CD4-positive, CD25-positive, alpha-beta regulatory T cell (primary cell): ENCODE measurements around the gene PDE1A. TPM values are rescaled to one million over a fixed set of nuclear protein-coding genes. Genes with fewer than 3 reads are reported as not detected.
"Not testable (repeated sequence)": the region's sequence is repeated elsewhere in the genome, so short reads cannot be mapped to it uniquely, and the experiment has no call there.

Experiments used
- ATAC-seq, 2 donors: fragments of 150-1000 bp; cut with Tn5 transposase; one replicate each; pipeline ENCODE4 v1.10.0; 2021; ENCODE audit warnings: low read depth in 2 of 2, moderate number of reproducible peaks in 2 of 2, moderate library complexity in 1 of 2
- DNase-seq, 3 donors: peaks; one replicate each; pipeline versions ENCODE4 v3.0.0 to v3.0.0-alpha.2; 2012 to 2022; ENCODE audit warnings: mixed read lengths in 1 of 3
- H3K27ac ChIP-seq: one replicate; pipeline ENCODE4 v1.7.0; 2013; ENCODE audit warnings: mild to moderate bottlenecking, low read length; ENCODE audit not compliant: insufficient read depth, poor library complexity, severe bottlenecking
- H3K27me3 ChIP-seq: one replicate; pipeline ENCODE4 v1.7.0; 2013; ENCODE audit warnings: low read length; ENCODE audit not compliant: control insufficient read depth, insufficient read depth
- H3K36me3 ChIP-seq: one replicate; pipeline ENCODE4 v1.7.0; 2013; ENCODE audit warnings: mild to moderate bottlenecking, low read length, moderate library complexity; ENCODE audit not compliant: control insufficient read depth, insufficient read depth
- H3K4me1 ChIP-seq: 2 replicates; pipeline ENCODE4 v1.7.0; 2013; ENCODE audit warnings: mild to moderate bottlenecking, low read length; ENCODE audit not compliant: insufficient read depth, control insufficient read depth, poor library complexity, severe bottlenecking
- H3K4me3 ChIP-seq: one replicate; pipeline ENCODE4 v1.7.0; 2013; ENCODE audit warnings: low read depth, mild to moderate bottlenecking, low read length, moderate library complexity
- H3K9me3 ChIP-seq, 2 experiments: 1 replicate in 1 of 2; 2 replicates in 1 of 2; pipeline ENCODE4 v1.7.0; 2013; ENCODE audit warnings: low read length in 2 of 2, mild to moderate bottlenecking in 1 of 2, moderate library complexity in 1 of 2; ENCODE audit not compliant: control insufficient read depth in 2 of 2
- H3K27ac Mint-ChIP-seq, 3 donors: one replicate each; pipeline ENCODE4 v1.8.0; 2020 to 2022; ENCODE audit warnings: mild to moderate bottlenecking in 3 of 3, mixed read lengths in 3 of 3, moderate library complexity in 2 of 3
- H3K27me3 Mint-ChIP-seq: one replicate; pipeline ENCODE4 v1.8.0; 2022; ENCODE audit warnings: mild to moderate bottlenecking, mixed read lengths
- H3K36me3 Mint-ChIP-seq: one replicate; pipeline ENCODE4 v1.8.0; 2020; ENCODE audit warnings: mixed read lengths
- H3K4me1 Mint-ChIP-seq, 4 donors: one replicate each; pipeline ENCODE4 v1.8.0; 2020 to 2022; ENCODE audit warnings: mixed read lengths in 4 of 4, mild to moderate bottlenecking in 1 of 4
- H3K4me3 Mint-ChIP-seq, 4 donors: one replicate each; pipeline ENCODE4 v1.8.0; 2020 to 2022; ENCODE audit warnings: mild to moderate bottlenecking in 4 of 4, mixed read lengths in 4 of 4, moderate library complexity in 3 of 4
- H3K9me3 Mint-ChIP-seq, 7 donors: one replicate each; pipeline ENCODE4 v1.8.0; 2020 to 2022; ENCODE audit warnings: mixed read lengths in 7 of 7, mild to moderate bottlenecking in 3 of 7, moderate library complexity in 2 of 7
- polyA plus RNA-seq, 4 donors: library from polyadenylated mRNA; unstranded; fragments of 300-500 nt; fragmentation: Illumina TruSeq; gene quantifications; one replicate each; pipeline ENCODE4 v1.2.3, GENCODE V29; 2021
- total RNA-seq: library from RNA; stranded (reverse); gene quantifications from one replicate; pipeline ENCODE4 v1.2.3, GENCODE V29; 2022

Gene PDE1A
- total and polyA plus RNA-seq, 5 donors from 2014 or later = not detected

- no peaks in the 10 kb centered on the region for H3K36me3 Mint-ChIP-seq
- Histone ChIP-seq H3K27ac (no peak overlapping the region), H3K4me3 (no peak overlapping the region), H3K27me3 (no peaks in the 10 kb centered on the region), H3K36me3 (no peaks in the 10 kb centered on the region), H3K4me1 (no peaks in the 10 kb centered on the region), H3K9me3 (no peaks in the 10 kb centered on the region)
- H3K27me3 Mint-ChIP-seq = no peaks in the 10 kb centered on the region
- no peaks in the 10 kb centered on the region for H3K4me1 Mint-ChIP-seq
- DNase-seq (no peak), ATAC-seq (no peak)
- no peak overlapping the region for H3K4me3 Mint-ChIP-seq
- no peak overlapping the region for H3K27ac Mint-ChIP-seq
- H3K9me3 Mint-ChIP-seq = peaks cover 0 to 7% (median 2%) of the 10 kb centered on the region in 7 donors
Measured at GRCh38 chr2:182406221-182406620, 20.6 kb downstream of the PDE1A start.

GRCh38 chr2:182404975-182405561, 21.8 kb downstream of the PDE1A start:
- Mint-ChIP-seq H3K36me3 (no peaks in the 10 kb centered on the region), H3K9me3 (peaks cover 0 to 7% (median 2%) of the 10 kb centered on the region in 7 donors), H3K4me1 (no peaks in the 10 kb centered on the region), H3K4me3 (no peak overlapping the region), H3K27me3 (no peaks in the 10 kb centered on the region), H3K27ac (no peak overlapping the region)
- H3K9me3 ChIP-seq = no peaks in the 10 kb centered on the region
- no peaks in the 10 kb centered on the region for H3K4me1 ChIP-seq
- H3K36me3 ChIP-seq = no peaks in the 10 kb centered on the region
- ATAC-seq (no peak), DNase-seq (no peak)
- H3K4me3 ChIP-seq = no peak overlapping the region
- no peak overlapping the region for H3K27ac ChIP-seq
- H3K27me3 ChIP-seq = no peaks in the 10 kb centered on the region

GRCh38 chr2:182404092-182404491, 22.7 kb downstream of the PDE1A start:
- no peaks in the 10 kb centered on the region for H3K9me3 ChIP-seq
- no peaks in the 10 kb centered on the region for H3K36me3 ChIP-seq
- no peaks in the 10 kb centered on the region for H3K27me3 Mint-ChIP-seq
- no peaks in the 10 kb centered on the region for H3K36me3 Mint-ChIP-seq
- H3K27ac Mint-ChIP-seq = no peak overlapping the region
- H3K27me3 ChIP-seq = no peaks in the 10 kb centered on the region
- H3K27ac ChIP-seq = no peak overlapping the region
- ATAC-seq = no peak
- no peak overlapping the region for H3K4me3 Mint-ChIP-seq
- no peak for DNase-seq
- no peak overlapping the region for H3K4me3 ChIP-seq
- no peaks in the 10 kb centered on the region for H3K4me1 ChIP-seq
- H3K4me1 Mint-ChIP-seq = no peaks in the 10 kb centered on the region
- H3K9me3 Mint-ChIP-seq = peaks cover 0 to 6% (median 2%) of the 10 kb centered on the region in 7 donors

GRCh38 chr2:182393270-182393760, 33.5 kb downstream of the PDE1A start:
- no peaks in the 10 kb centered on the region for H3K36me3 ChIP-seq
- no peaks in the 10 kb centered on the region for H3K36me3 Mint-ChIP-seq
- H3K4me3 ChIP-seq = no peak overlapping the region
- no peak overlapping the region for H3K4me3 Mint-ChIP-seq
- H3K4me1 Mint-ChIP-seq = no peaks in the 10 kb centered on the region
- ATAC-seq (no peak), DNase-seq (no peak)
- no peaks in the 10 kb centered on the region for H3K27me3 Mint-ChIP-seq
- no peaks in the 10 kb centered on the region for H3K27me3 ChIP-seq
- H3K9me3 ChIP-seq = no peaks in the 10 kb centered on the region
- no peak overlapping the region for H3K27ac ChIP-seq
- H3K9me3 Mint-ChIP-seq = peaks cover 0 to 10% (median 2%) of the 10 kb centered on the region in 7 donors
- H3K27ac Mint-ChIP-seq = no peak overlapping the region
- no peaks in the 10 kb centered on the region for H3K4me1 ChIP-seq

- H3K27me3 ChIP-seq = no peaks in the 10 kb centered on the region
- no peaks in the 10 kb centered on the region for H3K36me3 ChIP-seq
- no peaks in the 10 kb centered on the region for H3K36me3 Mint-ChIP-seq
- no peak overlapping the region for H3K4me3 Mint-ChIP-seq
- H3K9me3 Mint-ChIP-seq = peaks cover 0 to 12% (median 2%) of the 10 kb centered on the region in 7 donors
- no peak overlapping the region for H3K27ac ChIP-seq
- no peaks in the 10 kb centered on the region for H3K4me1 Mint-ChIP-seq
- DNase-seq = no peak
- H3K27ac Mint-ChIP-seq = no peak overlapping the region
- H3K27me3 Mint-ChIP-seq = no peaks in the 10 kb centered on the region
- ATAC-seq = no peak
- H3K4me1 ChIP-seq = no peaks in the 10 kb centered on the region
- H3K9me3 ChIP-seq = no peaks in the 10 kb centered on the region
- H3K4me3 ChIP-seq = no peak overlapping the region
Measured at GRCh38 chr2:182391443-182391842, 35.4 kb downstream of the PDE1A start.

GRCh38 chr2:182386267-182386880, 40.5 kb downstream of the PDE1A start:
- H3K4me3 ChIP-seq, H3K36me3 Mint-ChIP-seq, H3K9me3 ChIP-seq, H3K36me3 ChIP-seq, H3K4me1 Mint-ChIP-seq, H3K27me3 ChIP-seq, H3K27me3 Mint-ChIP-seq, H3K4me3 Mint-ChIP-seq, ATAC-seq, DNase-seq, H3K27ac Mint-ChIP-seq, H3K27ac ChIP-seq, H3K4me1 ChIP-seq: not testable (repeated sequence)
- H3K9me3 Mint-ChIP-seq = peaks cover 0 to 24% (median 9%) of the 10 kb centered on the region in 7 donors

GRCh38 chr2:182384860-182385259, 42.0 kb downstream of the PDE1A start:
- no peak for DNase-seq
- no peak overlapping the region for H3K27ac Mint-ChIP-seq
- H3K36me3 Mint-ChIP-seq = no peaks in the 10 kb centered on the region
- Histone ChIP-seq H3K4me3 (no peak overlapping the region), H3K9me3 (peaks cover 0 to 8% of the 10 kb centered on the region in 2 experiments), H3K27me3 (no peaks in the 10 kb centered on the region), H3K27ac (no peak overlapping the region), H3K36me3 (no peaks in the 10 kb centered on the region), H3K4me1 (no peaks in the 10 kb centered on the region)
- no peak for ATAC-seq
- H3K4me3 Mint-ChIP-seq = no peak overlapping the region
- no peaks in the 10 kb centered on the region for H3K4me1 Mint-ChIP-seq
- H3K9me3 Mint-ChIP-seq = peaks cover 0 to 24% (median 9%) of the 10 kb centered on the region in 7 donors
- H3K27me3 Mint-ChIP-seq = no peaks in the 10 kb centered on the region

GRCh38 chr2:182381225-182381624, 45.6 kb downstream of the PDE1A start:
- Mint-ChIP-seq H3K4me3 (no peak overlapping the region), H3K9me3 (peaks cover 0 to 35% (median 12%) of the 10 kb centered on the region in 7 donors)
- ATAC-seq = no peak

More at GRCh38 chr2:182381225-182381624, 45.6 kb downstream of the PDE1A start:
- Histone ChIP-seq H3K9me3 (peaks cover 0 to 8% of the 10 kb centered on the region in 2 experiments), H3K27ac (no peak overlapping the region), H3K4me3 (no peak overlapping the region), H3K36me3 (no peaks in the 10 kb centered on the region), H3K4me1 (no peaks in the 10 kb centered on the region), H3K27me3 (no peaks in the 10 kb centered on the region)
- H3K27ac Mint-ChIP-seq = no peak overlapping the region
- H3K4me1 Mint-ChIP-seq = no peaks in the 10 kb centered on the region
- H3K36me3 Mint-ChIP-seq = no peaks in the 10 kb centered on the region
- DNase-seq = no peak
- no peaks in the 10 kb centered on the region for H3K27me3 Mint-ChIP-seq
